ENCODE measurements around the gene NCOA6.
"Not testable (repeated sequence)": the region's sequence is repeated elsewhere in the genome, so short reads cannot be mapped to it uniquely, and the experiment has no call there.

Gene NCOA6

GRCh38 chr20:34815636-34816035 lies 9.8 kb downstream of the NCOA6 start:
- Histone ChIP-seq H3K36me3 (ENCODE audit: insufficient read depth, insufficient read length, low read length) (no peaks in the 10 kb centered on the region), H3K4me3 (ENCODE audit: insufficient read length, low read depth) (no peak overlapping the region), H3K27me3 (ENCODE audit: insufficient read depth, insufficient read length) (no peaks in the 10 kb centered on the region), H3K9me3 (ENCODE audit: insufficient read depth, low read length) (no peaks in the 10 kb centered on the region), H3K9ac (ENCODE audit: insufficient read length, low read depth) (no peak overlapping the region), H3K4me1 (ENCODE audit: insufficient read depth, insufficient read length) (no peaks in the 10 kb centered on the region)
- no peak for DNase-seq (ENCODE audit: low read depth, low spot score)
- TF ChIP-seq ZNF274 (IDR thresholded peaks at IDR 0.05; ENCODE audit: low read depth, low read length) (no peak), SUZ12 (IDR thresholded peaks at IDR 0.05; ENCODE audit: extremely low read depth, insufficient read depth, insufficient read length) (no peak), YY1 (IDR thresholded peaks at IDR 0.05; ENCODE audit: insufficient read depth, insufficient read length) (no peak)

- no peaks in the 10 kb centered on the region for H3K9me3 ChIP-seq (ENCODE audit: insufficient read depth, low read length)
- no peaks in the 10 kb centered on the region for H3K27me3 ChIP-seq (ENCODE audit: insufficient read depth, insufficient read length)
- H3K4me1 ChIP-seq (ENCODE audit: insufficient read depth, insufficient read length), result no peaks in the 10 kb centered on the region
- H3K9ac ChIP-seq (ENCODE audit: insufficient read length, low read depth), result no peak overlapping the region
- TF ChIP-seq SUZ12 (IDR thresholded peaks at IDR 0.05; ENCODE audit: extremely low read depth, insufficient read depth, insufficient read length), result no peak
- no peak for TF ChIP-seq ZNF274 (IDR thresholded peaks at IDR 0.05; ENCODE audit: low read depth, low read length)
- TF ChIP-seq YY1 (IDR thresholded peaks at IDR 0.05; ENCODE audit: insufficient read depth, insufficient read length), result no peak
- DNase-seq (ENCODE audit: low read depth, low spot score), result no peak
- H3K36me3 ChIP-seq (ENCODE audit: insufficient read depth, insufficient read length, low read length), result no peaks in the 10 kb centered on the region
- no peak overlapping the region for H3K4me3 ChIP-seq (ENCODE audit: insufficient read length, low read depth)
These were observed 16.9 kb downstream of the NCOA6 start for GRCh38 chr20:34808583-34808982.

GRCh38 chr20:34807944-34808465 lies 17.4 kb downstream of the NCOA6 start:
- not testable (repeated sequence) for H3K9me3 ChIP-seq (ENCODE audit: insufficient read depth, low read length); H3K9ac ChIP-seq (ENCODE audit: insufficient read length, low read depth); H3K4me1 ChIP-seq (ENCODE audit: insufficient read depth, insufficient read length); H3K36me3 ChIP-seq (ENCODE audit: insufficient read depth, insufficient read length, low read length); DNase-seq (ENCODE audit: low read depth, low spot score); H3K27me3 ChIP-seq (ENCODE audit: insufficient read depth, insufficient read length); H3K4me3 ChIP-seq (ENCODE audit: insufficient read length, low read depth)

- Histone ChIP-seq H3K4me1 (ENCODE audit: insufficient read depth, insufficient read length) (no peaks in the 10 kb centered on the region), H3K9me3 (ENCODE audit: insufficient read depth, low read length) (no peaks in the 10 kb centered on the region), H3K36me3 (ENCODE audit: insufficient read depth, insufficient read length, low read length) (peaks cover 3% of the 10 kb centered on the region), H3K4me3 (ENCODE audit: insufficient read length, low read depth) (no peak overlapping the region), H3K27me3 (ENCODE audit: insufficient read depth, insufficient read length) (no peaks in the 10 kb centered on the region), H3K9ac (ENCODE audit: insufficient read length, low read depth) (no peak overlapping the region)
- no peak for TF ChIP-seq ZNF274 (IDR thresholded peaks at IDR 0.05; ENCODE audit: low read depth, low read length)
- no peak for TF ChIP-seq YY1 (IDR thresholded peaks at IDR 0.05; ENCODE audit: insufficient read depth, insufficient read length)
- TF ChIP-seq SUZ12 (IDR thresholded peaks at IDR 0.05; ENCODE audit: extremely low read depth, insufficient read depth, insufficient read length), result no peak
- no peak for DNase-seq (ENCODE audit: low read depth, low spot score)
These were observed 19.2 kb downstream of the NCOA6 start for GRCh38 chr20:34806255-34806654.

- Histone ChIP-seq H3K4me1 (ENCODE audit: insufficient read depth, insufficient read length) (no peaks in the 10 kb centered on the region), H3K27me3 (ENCODE audit: insufficient read depth, insufficient read length) (no peaks in the 10 kb centered on the region), H3K9me3 (ENCODE audit: insufficient read depth, low read length) (no peaks in the 10 kb centered on the region), H3K9ac (ENCODE audit: insufficient read length, low read depth) (no peak overlapping the region), H3K36me3 (ENCODE audit: insufficient read depth, insufficient read length, low read length) (peaks cover 3% of the 10 kb centered on the region), H3K4me3 (ENCODE audit: insufficient read length, low read depth) (no peak overlapping the region)
- TF ChIP-seq SUZ12 (IDR thresholded peaks at IDR 0.05; ENCODE audit: extremely low read depth, insufficient read depth, insufficient read length), result no peak
- no peak for TF ChIP-seq ZNF274 (IDR thresholded peaks at IDR 0.05; ENCODE audit: low read depth, low read length)
- no peak for TF ChIP-seq YY1 (IDR thresholded peaks at IDR 0.05; ENCODE audit: insufficient read depth, insufficient read length)
- DNase-seq (ENCODE audit: low read depth, low spot score), result no peak
These were observed 26.6 kb downstream of the NCOA6 start for GRCh38 chr20:34798871-34799270.

- H3K9ac ChIP-seq (ENCODE audit: insufficient read length, low read depth), result no peak overlapping the region
- no peak for DNase-seq (ENCODE audit: low read depth, low spot score)
- H3K9me3 ChIP-seq (ENCODE audit: insufficient read depth, low read length), result no peaks in the 10 kb centered on the region
- H3K36me3 ChIP-seq (ENCODE audit: insufficient read depth, insufficient read length, low read length), result peaks cover 3% of the 10 kb centered on the region
- H3K4me1 ChIP-seq (ENCODE audit: insufficient read depth, insufficient read length), result no peaks in the 10 kb centered on the region
- no peak overlapping the region for H3K4me3 ChIP-seq (ENCODE audit: insufficient read length, low read depth)
- no peaks in the 10 kb centered on the region for H3K27me3 ChIP-seq (ENCODE audit: insufficient read depth, insufficient read length)
- TF ChIP-seq ZNF274 (IDR thresholded peaks at IDR 0.05; ENCODE audit: low read depth, low read length), result no peak
- TF ChIP-seq SUZ12 (IDR thresholded peaks at IDR 0.05; ENCODE audit: extremely low read depth, insufficient read depth, insufficient read length), result no peak
- no peak for TF ChIP-seq YY1 (IDR thresholded peaks at IDR 0.05; ENCODE audit: insufficient read depth, insufficient read length)
These were observed 27.1 kb downstream of the NCOA6 start for GRCh38 chr20:34798328-34798727.

- H3K36me3 ChIP-seq (ENCODE audit: insufficient read depth, insufficient read length, low read length), result no peaks in the 10 kb centered on the region
- H3K27me3 ChIP-seq (ENCODE audit: insufficient read depth, insufficient read length), result no peaks in the 10 kb centered on the region
- no peaks in the 10 kb centered on the region for H3K9me3 ChIP-seq (ENCODE audit: insufficient read depth, low read length)
- no peak overlapping the region for H3K4me3 ChIP-seq (ENCODE audit: insufficient read length, low read depth)
- DNase-seq (ENCODE audit: low read depth, low spot score), result no peak
- H3K4me1 ChIP-seq (ENCODE audit: insufficient read depth, insufficient read length), result no peaks in the 10 kb centered on the region
- no peak for TF ChIP-seq ZNF274 (IDR thresholded peaks at IDR 0.05; ENCODE audit: low read depth, low read length)
- TF ChIP-seq YY1 (IDR thresholded peaks at IDR 0.05; ENCODE audit: insufficient read depth, insufficient read length), result no peak
- no peak overlapping the region for H3K9ac ChIP-seq (ENCODE audit: insufficient read length, low read depth)
These were observed 28.1 kb downstream of the NCOA6 start for GRCh38 chr20:34797012-34797995.
